ENCODE results near the gene SMIM28. TPM values are rescaled to one million over a fixed set of nuclear protein-coding genes. Genes with fewer than 3 reads are reported as not detected.

SMIM28 gene
- not detected for total RNA-seq

GRCh38 chr6:138377844-138378243, at the start of gene SMIM28:
TSS of gene SMIM28 (plus strand) at chr6:138377905. CDS start at chr6:138378073, 168 bp downstream.

GRCh38 chr6:138403801-138404665, 26.3 kb downstream of the SMIM28 start, which contains the start of gene HEBP2:
TSS of gene HEBP2 (plus strand) at chr6:138404223. CDS start at chr6:138404496, 273 bp downstream.

Small RNAs within 50 kb of the gene (small RNA-seq; reads per million reads assigned to genes)
- 0 reads per million in 2 donors for gene AL031003.1

Other genes with a start within 250 kb of the SMIM28 start
- gene ARFGEF3, start 216.0 kb upstream of the SMIM28 start, total RNA-seq: 1 to 10 TPM; 1.3 to 1.4 TPM
- not detected for gene PBOV1, start 159.4 kb upstream of the SMIM28 start, total RNA-seq
- gene HEBP2, start 26.3 kb downstream of the SMIM28 start, total RNA-seq: 1 to 10 TPM; 6.7 to 7.2 TPM
- gene NHSL1, start 121.6 kb downstream of the SMIM28 start, total RNA-seq: 100 to 1,000 TPM in 1 of 2 donors, 10 to 100 TPM in 1; 97.4 to 187 TPM

Data from melanocyte of skin (primary cell).